Hippocampal formation (tissue), 2 donors: Measurements from ENCODE around the gene ESRP2.

Experiments
- DNase-seq, 2 donors: peaks; one replicate each; lab custom pipeline; 2025; lab: John Stamatoyannopoulos, UW

ESRP2 gene

DNA sequence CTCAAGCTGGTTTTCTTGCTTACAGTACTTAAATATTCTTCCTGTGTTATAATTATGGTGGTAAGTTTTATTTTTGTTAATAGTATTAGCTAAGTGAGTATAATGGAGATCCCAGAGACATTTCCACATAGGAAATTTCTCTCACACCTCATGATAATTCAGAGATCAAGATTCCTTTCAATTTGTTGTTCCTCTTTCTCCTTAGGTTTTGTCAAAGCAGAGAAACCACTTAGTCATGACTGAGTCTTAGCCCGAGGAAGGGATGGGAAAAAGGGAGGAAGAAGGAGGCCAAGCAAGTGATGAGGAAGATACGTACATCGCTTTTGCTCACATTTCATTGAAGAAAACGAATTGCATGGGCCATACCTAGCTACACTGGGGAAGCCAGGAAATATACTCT is 18.4 kb downstream of the ESRP2 start:
- no peak for DNase-seq

- DNase-seq: no peak
Observed at GRCh38 chr16:68216240-68216639, 19.7 kb downstream of the ESRP2 start.

- DNase-seq: no peak
Observed at GRCh38 chr16:68215302-68215701, 20.6 kb downstream of the ESRP2 start.

- no peak for DNase-seq
Observed at GRCh38 chr16:68214726-68215125, 21.2 kb downstream of the ESRP2 start.

DNA sequence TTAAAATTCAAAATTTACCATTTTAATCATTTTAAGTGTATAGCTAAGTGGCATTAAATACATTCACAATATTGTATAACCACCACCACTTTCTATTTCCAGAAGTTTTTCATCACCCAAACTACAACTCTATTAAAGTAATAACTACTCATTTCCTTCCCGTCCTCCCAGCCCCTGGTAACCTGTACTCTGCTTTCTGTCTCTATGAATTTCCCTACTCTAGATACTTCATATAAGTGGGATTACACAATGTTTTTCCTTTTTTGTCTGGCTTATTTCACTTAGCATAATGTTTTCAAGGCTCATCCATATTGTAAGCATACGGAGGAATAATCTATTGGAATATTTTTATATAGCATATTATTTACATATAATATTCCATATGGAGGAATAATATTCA is 29.7 kb downstream of the ESRP2 start:
- no peak for DNase-seq

DNA sequence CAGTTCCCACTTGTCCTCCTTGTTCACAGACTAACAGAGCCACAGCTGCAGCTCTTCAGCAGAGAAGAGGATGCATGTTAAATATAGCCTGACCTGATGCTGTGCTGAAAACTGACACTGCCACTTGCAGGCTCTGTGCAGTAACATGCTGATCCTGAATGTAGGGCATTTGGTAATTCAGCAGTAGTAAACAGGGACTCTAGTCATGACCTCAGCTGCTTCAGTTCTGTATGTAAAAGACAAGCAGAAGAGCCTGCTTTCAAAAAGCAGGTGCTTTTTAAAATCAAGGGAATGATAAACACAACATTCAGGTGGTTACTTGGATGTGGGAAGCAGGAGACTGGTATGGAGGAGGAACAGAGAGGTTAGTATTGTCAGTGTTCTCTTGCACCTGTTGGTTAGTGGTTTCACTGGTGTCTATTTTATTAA is 33.8 kb downstream of the ESRP2 start:
- DNase-seq: peak in 1 of 2 donors; percentile 30

DNA sequence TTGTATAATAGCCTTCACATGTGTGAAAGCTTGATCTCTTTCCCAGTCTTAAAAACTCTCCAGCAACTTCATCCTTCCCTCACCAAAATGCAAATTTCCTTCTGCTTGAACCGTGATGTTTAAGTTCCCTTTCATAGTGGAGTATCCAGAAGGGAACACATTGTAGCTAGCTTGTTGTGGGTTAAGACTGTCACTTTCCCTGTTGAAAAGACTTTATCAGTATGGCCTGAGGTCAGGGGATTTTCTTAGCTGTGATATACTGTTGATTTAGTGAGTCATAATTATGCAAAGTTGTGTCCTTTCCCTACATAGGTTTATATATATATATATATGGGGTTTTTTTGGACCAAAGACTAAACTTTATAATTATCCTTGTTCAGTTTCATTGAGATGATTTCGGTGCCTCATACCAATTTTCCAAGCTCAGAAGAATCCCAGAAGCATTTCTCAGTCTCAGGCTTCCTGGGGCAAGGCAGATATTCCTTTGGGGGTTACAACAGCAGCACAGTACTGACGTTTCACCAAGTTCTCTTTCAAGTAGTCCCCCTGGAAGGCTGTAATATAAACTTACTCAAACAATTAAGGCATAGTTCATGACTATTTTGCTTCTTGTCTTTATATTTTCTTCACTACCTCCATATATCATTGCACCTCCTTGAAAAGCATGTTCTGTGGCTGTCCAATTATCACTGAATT is 35.7 kb downstream of the ESRP2 start:
- peak in 1 of 2 donors; percentile 10 for DNase-seq

GRCh38 chr16:68197250-68197649 is 38.7 kb downstream of the ESRP2 start:
- DNase-seq: no peak

GRCh38 chr16:68194251-68194650 is 41.7 kb downstream of the ESRP2 start:
- DNase-seq: no peak

- peak in 1 of 2 donors; percentile 46 for DNase-seq
Observed at GRCh38 chr16:68190736-68191510, 45.0 kb downstream of the ESRP2 start.

DNA sequence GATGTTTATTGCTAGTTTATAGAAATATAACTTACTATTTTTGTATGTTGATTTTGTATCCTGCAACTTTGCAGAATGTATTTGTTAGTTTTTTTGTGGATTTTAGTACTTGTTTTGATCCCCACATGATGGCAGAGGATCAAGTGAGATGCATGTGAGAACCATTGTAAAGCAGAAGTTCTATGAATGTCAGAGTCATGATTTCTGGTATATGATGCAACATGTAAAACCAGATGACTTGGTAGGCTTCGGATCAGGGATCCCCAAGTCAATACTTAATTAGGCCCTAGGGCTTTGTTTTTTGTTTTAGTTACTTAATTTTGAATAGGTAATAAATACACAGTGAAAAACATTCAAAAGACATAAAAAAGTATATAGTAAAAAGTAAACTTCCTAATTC is 45.8 kb downstream of the ESRP2 start:
- no peak for DNase-seq

DNA sequence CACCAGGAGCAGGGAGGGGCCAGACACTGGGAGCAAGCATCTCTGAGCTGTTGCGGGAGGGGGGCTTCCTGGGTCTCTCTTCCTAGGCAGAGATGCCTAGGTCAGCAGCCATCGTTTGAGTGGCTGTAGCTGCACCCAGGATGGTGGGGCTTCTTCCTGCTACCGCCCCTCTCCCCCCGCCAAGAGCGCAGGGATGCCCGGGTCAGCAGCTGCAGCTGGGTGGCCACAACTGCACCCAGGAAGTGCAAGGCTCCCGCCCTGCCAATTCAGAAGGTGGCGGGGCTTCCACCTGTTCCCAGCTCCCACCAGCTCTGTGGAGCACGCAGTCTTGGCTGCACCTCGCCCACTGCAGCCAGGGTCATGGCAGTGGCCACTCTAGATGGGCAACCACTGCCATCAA is 47.8 kb downstream of the ESRP2 start:
- no peak for DNase-seq

DNA sequence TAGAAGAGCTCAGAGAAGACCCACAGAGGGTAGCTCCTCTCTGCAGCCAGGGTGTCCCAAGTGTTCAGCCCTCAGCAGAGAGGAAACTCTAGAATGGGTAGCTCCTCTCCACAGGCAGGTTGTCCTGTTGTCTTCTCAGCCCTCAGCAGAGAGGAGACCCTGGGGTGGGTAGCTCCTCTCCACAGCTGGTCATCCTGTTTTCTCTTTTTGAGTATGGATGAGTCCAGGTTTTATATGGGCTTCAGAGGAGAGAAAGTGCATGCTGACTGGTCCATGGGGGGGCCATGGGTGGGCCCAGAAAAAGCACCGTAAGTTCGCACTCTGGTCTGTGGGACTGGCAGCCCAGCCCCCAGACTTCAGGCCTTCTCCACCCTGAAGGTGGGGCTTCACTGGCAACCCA is 48.4 kb downstream of the ESRP2 start:
- no peak for DNase-seq

- DNase-seq: no peak
Observed at GRCh38 chr16:68186877-68187276, 49.0 kb downstream of the ESRP2 start.

- no peak for DNase-seq
Observed at GRCh38 chr16:68183046-68183445, 52.9 kb downstream of the ESRP2 start.

- no peak for DNase-seq
Observed at GRCh38 chr16:68179855-68180254, 56.1 kb downstream of the ESRP2 start.

- DNase-seq: no peak
Observed at GRCh38 chr16:68179196-68179795, 56.6 kb downstream of the ESRP2 start.
